NT2/D1 (cell line): Measurements from ENCODE around the gene LSP1.

Experiments
- DNase-seq: peaks from one replicate; pipeline ENCODE4 v3.0.0-alpha.2; 2011; ENCODE audit warnings: low read depth, low spot score
- H3K27me3 ChIP-seq: 2 replicates; pipeline ENCODE4 v1.6.0; 2011; ENCODE audit warnings: mild to moderate bottlenecking; ENCODE audit not compliant: insufficient read length, insufficient read depth
- H3K36me3 ChIP-seq: 2 replicates; pipeline ENCODE4 v1.6.1; 2011; ENCODE audit warnings: mild to moderate bottlenecking, low read length, mixed read lengths; ENCODE audit not compliant: insufficient read depth, insufficient read length
- H3K4me1 ChIP-seq: 2 replicates; pipeline ENCODE4 v1.5.1; 2011; ENCODE audit not compliant: insufficient read depth, insufficient read length
- H3K4me3 ChIP-seq: 2 replicates; pipeline ENCODE4 v1.5.1; 2011; ENCODE audit warnings: low read depth; ENCODE audit not compliant: insufficient read length
- H3K9ac ChIP-seq: 2 replicates; pipeline ENCODE4 v1.6.0; 2011; ENCODE audit warnings: low read depth; ENCODE audit not compliant: insufficient read length
- H3K9me3 ChIP-seq: 2 replicates; pipeline ENCODE4 v1.5.1; 2011; ENCODE audit warnings: mild to moderate bottlenecking, low read length; ENCODE audit not compliant: insufficient read depth
- SUZ12 ChIP-seq: IDR thresholded peaks from 2 replicates; pipeline ENCODE4 v1.6.1; 2011; ENCODE audit not compliant: insufficient read length, insufficient read depth; ENCODE audit errors: extremely low read depth
- YY1 ChIP-seq: IDR thresholded peaks from 2 replicates; pipeline ENCODE4 v1.6.1; 2011; ENCODE audit not compliant: insufficient read length, insufficient read depth
- ZNF274 ChIP-seq: IDR thresholded peaks from 2 replicates; pipeline ENCODE4 v1.6.1; 2011; ENCODE audit warnings: mild to moderate bottlenecking, low read depth, low read length

The LSP1 gene

GRCh38 chr11:1888347-1888753 is 35.5 kb downstream of the LSP1 start:
- no peak overlapping the region for H3K4me3 ChIP-seq
- H3K9me3 ChIP-seq, result no peaks in the 10 kb centered on the region
- no peak for DNase-seq
- no peaks in the 10 kb centered on the region for H3K36me3 ChIP-seq
- no peak for TF ChIP-seq ZNF274
- no peak overlapping the region for H3K9ac ChIP-seq
- no peaks in the 10 kb centered on the region for H3K4me1 ChIP-seq
- peaks cover 8% of the 10 kb centered on the region for H3K27me3 ChIP-seq

DNA sequence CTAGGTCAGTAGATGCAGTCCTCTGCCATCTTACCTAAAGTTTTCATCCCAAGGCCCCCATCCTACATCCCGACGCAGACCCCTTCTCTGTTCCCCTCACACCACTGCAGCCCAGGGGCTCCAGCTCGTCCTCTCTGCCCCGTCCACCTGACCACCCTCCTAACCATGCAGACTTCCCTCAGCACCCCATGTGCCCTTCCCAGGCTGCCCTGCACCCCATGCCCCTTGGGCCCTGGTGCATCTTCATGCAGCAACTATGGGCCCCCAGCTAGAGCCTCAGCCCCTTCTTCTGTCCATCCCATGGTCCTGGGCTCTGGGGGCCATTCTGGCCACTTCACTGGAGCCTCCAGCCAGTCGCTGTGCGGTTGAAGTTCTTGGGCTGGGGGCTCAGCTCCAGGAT is 35.9 kb downstream of the LSP1 start:
- Histone ChIP-seq H3K4me3 (no peak overlapping the region), H3K9ac (no peak overlapping the region), H3K36me3 (no peaks in the 10 kb centered on the region), H3K9me3 (no peaks in the 10 kb centered on the region), H3K27me3 (peaks cover 12% of the 10 kb centered on the region), H3K4me1 (no peaks in the 10 kb centered on the region)
- TF ChIP-seq ZNF274 (no peak), YY1 (no peak), SUZ12 (no peak)
- no peak for DNase-seq

DNA sequence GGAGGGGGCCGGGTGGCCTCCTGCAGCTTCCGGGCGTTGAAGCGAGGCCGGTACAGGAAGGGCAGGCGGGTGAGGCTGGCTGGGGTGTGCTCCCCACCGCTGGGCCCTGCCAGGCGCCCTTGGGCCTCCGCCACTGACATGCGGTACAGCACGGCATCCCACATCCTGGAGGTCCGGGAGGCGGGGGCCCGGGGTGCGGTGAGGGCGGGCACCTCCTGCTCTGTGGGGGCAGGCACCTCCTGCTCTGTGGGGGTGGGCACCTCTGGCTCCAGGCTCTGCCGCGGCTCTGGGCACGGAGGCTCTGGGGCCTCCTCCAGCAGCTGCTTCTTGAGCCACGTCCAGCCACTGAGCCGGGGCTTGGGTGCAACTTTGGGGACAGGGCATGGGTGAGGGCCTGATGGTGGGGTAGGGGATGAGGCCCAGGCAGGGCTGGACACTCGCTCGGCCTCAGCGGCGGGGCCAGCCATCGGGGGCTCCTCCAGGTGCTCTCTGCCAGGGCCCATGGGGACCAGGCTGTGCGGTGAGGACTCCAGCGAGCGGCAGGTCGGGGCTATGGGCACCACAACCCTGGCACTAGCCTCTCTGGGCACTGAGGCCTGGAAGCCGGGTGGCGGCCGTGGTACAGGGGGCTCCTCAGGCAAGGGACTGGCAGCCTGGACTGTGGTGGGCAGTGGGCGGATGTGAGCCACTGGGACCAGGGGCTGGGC is 36.5 kb downstream of the LSP1 start:
- H3K9me3 ChIP-seq, result no peaks in the 10 kb centered on the region
- H3K9ac ChIP-seq, result no peak overlapping the region
- TF ChIP-seq ZNF274 (no peak), YY1 (no peak), SUZ12 (no peak)
- H3K36me3 ChIP-seq, result no peaks in the 10 kb centered on the region
- H3K4me1 ChIP-seq, result no peaks in the 10 kb centered on the region
- DNase-seq, result no peak
- H3K27me3 ChIP-seq, result peaks cover 13% of the 10 kb centered on the region
- no peak overlapping the region for H3K4me3 ChIP-seq

GRCh38 chr11:1889941-1890855 is 37.3 kb downstream of the LSP1 start:
- DNase-seq, result no peak

GRCh38 chr11:1890856-1891830 is 38.3 kb downstream of the LSP1 start:
- Histone ChIP-seq H3K9me3 (no peaks in the 10 kb centered on the region), H3K4me3 (no peak overlapping the region), H3K36me3 (no peaks in the 10 kb centered on the region), H3K9ac (no peak overlapping the region), H3K4me1 (no peaks in the 10 kb centered on the region), H3K27me3 (peaks cover 13% of the 10 kb centered on the region)
- no peak for TF ChIP-seq YY1
- no peak for TF ChIP-seq SUZ12
- TF ChIP-seq ZNF274, result no peak
- no peak for DNase-seq

More at GRCh38 chr11:1889941-1890855, 37.3 kb downstream of the LSP1 start:
- no peaks in the 10 kb centered on the region for H3K4me1 ChIP-seq
- no peak overlapping the region for H3K4me3 ChIP-seq
- H3K36me3 ChIP-seq, result no peaks in the 10 kb centered on the region
- TF ChIP-seq ZNF274, result no peak
- no peak for TF ChIP-seq SUZ12
- TF ChIP-seq YY1, result no peak
- H3K9ac ChIP-seq, result no peak overlapping the region
- no peaks in the 10 kb centered on the region for H3K9me3 ChIP-seq
- peaks cover 13% of the 10 kb centered on the region for H3K27me3 ChIP-seq

DNA sequence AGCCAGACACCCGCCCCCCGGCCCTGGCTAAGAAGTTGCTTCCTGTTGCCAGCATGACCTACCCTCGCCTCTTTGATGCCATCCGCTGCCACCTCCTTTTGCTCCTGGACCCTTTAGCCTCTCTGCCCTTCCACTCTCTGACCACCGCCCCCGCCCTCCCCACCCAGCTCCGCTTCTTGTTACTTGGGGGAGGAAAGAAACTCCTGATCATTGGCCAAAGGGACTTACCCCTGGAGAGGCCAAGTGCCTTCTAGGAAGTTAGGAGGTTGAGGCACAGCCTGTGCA is 38.9 kb downstream of the LSP1 start, which contains the start of gene PRR33:
PRR33 (minus strand) TSS at position 65 of the 285 bp plus-strand sequence. CDS start 1,311 bp downstream, outside the sequence.
- no peaks in the 10 kb centered on the region for H3K36me3 ChIP-seq
- H3K9me3 ChIP-seq, result no peaks in the 10 kb centered on the region
- DNase-seq, result no peak
- no peak within 1 kb of the TSS for H3K9ac ChIP-seq
- H3K27me3 ChIP-seq, result peaks cover 13% of the 10 kb centered on the region
- no peak for TF ChIP-seq YY1
- TF ChIP-seq ZNF274, result no peak
- no peak for TF ChIP-seq SUZ12
- no peak within 1 kb of the TSS for H3K4me3 ChIP-seq
- H3K4me1 ChIP-seq, result no peaks in the 10 kb centered on the region
